NK-92 treated with Interleukin-12 subunit alpha and Interleukin-12 subunit beta, amount 100 ng/mL, for 24 hours (cell line): ENCODE measurements around the gene CAPN9.
"Not testable (repeated sequence)": the region's sequence is repeated elsewhere in the genome, so short reads cannot be mapped to it uniquely, and the experiment has no call there.

Source experiments
- DNase-seq: peaks from one replicate; lab custom pipeline; 2025; lab: John Stamatoyannopoulos, UW

The CAPN9 gene

GRCh38 chr1:230747127-230747730 is at the start of gene CAPN9:
TSS of gene CAPN9 (plus strand) at chr1:230747388. CDS start at chr1:230747497, 109 bp downstream.
- DNase-seq = no peak

- no peak for DNase-seq
Observed at GRCh38 chr1:230698130-230698529, 49.1 kb upstream of the CAPN9 start.

- DNase-seq = not testable (repeated sequence)
Observed at GRCh38 chr1:230698964-230699363, 48.2 kb upstream of the CAPN9 start.

GRCh38 chr1:230699716-230700115 is 47.5 kb upstream of the CAPN9 start:
- no peak for DNase-seq

GRCh38 chr1:230700132-230700531 is 47.1 kb upstream of the CAPN9 start:
- DNase-seq = no peak

GRCh38 chr1:230701434-230701833 is 45.8 kb upstream of the CAPN9 start:
- no peak for DNase-seq

GRCh38 chr1:230701895-230702768 is 45.1 kb upstream of the CAPN9 start:
- no peak for DNase-seq

GRCh38 chr1:230702934-230703678 is 44.1 kb upstream of the CAPN9 start:
- DNase-seq = no peak

- no peak for DNase-seq
Observed at GRCh38 chr1:230703679-230704385, 43.4 kb upstream of the CAPN9 start.

- DNase-seq = no peak
Observed at GRCh38 chr1:230704830-230705229, 42.4 kb upstream of the CAPN9 start.

GRCh38 chr1:230705289-230706019 is 41.7 kb upstream of the CAPN9 start:
- no peak for DNase-seq

- DNase-seq = no peak
Observed at GRCh38 chr1:230706020-230706699, 41.0 kb upstream of the CAPN9 start.

- no peak for DNase-seq
Observed at GRCh38 chr1:230706887-230707731, 40.1 kb upstream of the CAPN9 start.

GRCh38 chr1:230707732-230708630 is 39.2 kb upstream of the CAPN9 start:
- no peak for DNase-seq

GRCh38 chr1:230708631-230709580 is 38.3 kb upstream of the CAPN9 start:
- DNase-seq = no peak

- DNase-seq = no peak
Observed at GRCh38 chr1:230709619-230710542, 37.3 kb upstream of the CAPN9 start.

- no peak for DNase-seq
Observed at GRCh38 chr1:230710543-230710904, 36.7 kb upstream of the CAPN9 start.
